Gastrocnemius medialis (tissue), 4 donors: ENCODE results near the gene WFDC1. TPM values are rescaled to one million over a fixed set of nuclear protein-coding genes. Genes with fewer than 3 reads are reported as not detected.

Source experiments
- ATAC-seq, 2 donors: fragments of 150-250 bp; one replicate each; pipeline ENCODE4 v1.9.1; 2016
- DNase-seq, 2 donors: peaks; one replicate each; pipeline ENCODE4 v3.0.0-alpha.2; 2019
- H3K27ac ChIP-seq, 4 donors: fragments of 200-600 bp; sonication (generic); 1 replicate in 1 of 4; 2 replicates in 3 of 4; pipeline ENCODE4 v1.5.1; 2016 to 2018; ENCODE audit warnings: mild to moderate bottlenecking in 2 of 4, moderate library complexity in 1 of 4
- H3K27me3 ChIP-seq, 3 donors: fragments of 200-600 bp; sonication (generic) in 2 of 3; 1 replicate in 1 of 3; 2 replicates in 2 of 3; pipeline versions ENCODE4 v1.5.1 to v1.6.0; 2016 to 2019; ENCODE audit warnings: mild to moderate bottlenecking in 1 of 3, moderate library complexity in 1 of 3
- H3K36me3 ChIP-seq, 2 donors: fragments of 200-600 bp; sonication (generic) in 1 of 2; one replicate each; pipeline ENCODE4 v1.5.1; 2017 to 2018
- H3K4me1 ChIP-seq, 2 donors: fragments of 200-600 bp; sonication (generic) in 1 of 2; one replicate each; pipeline ENCODE4 v1.5.1; 2016 to 2017; ENCODE audit warnings: mild to moderate bottlenecking in 2 of 2
- H3K4me3 ChIP-seq, 4 donors: fragments of 200-600 bp; sonication (generic) in 3 of 4; 1 replicate in 1 of 4; 2 replicates in 3 of 4; pipeline ENCODE4 v1.5.1; 2016 to 2019; ENCODE audit warnings: mild to moderate bottlenecking in 2 of 4
- H3K9me3 ChIP-seq, 3 donors: fragments of 200-600 bp; sonication (generic) in 2 of 3; 1 replicate in 1 of 3; 2 replicates in 2 of 3; pipeline ENCODE4 v1.5.1; 2016 to 2019
- POLR2A ChIP-seq, 2 donors: fragments of 450-650 bp; IDR thresholded peaks; one replicate each; pipeline ENCODE4 v1.6.1; 2017; ENCODE audit warnings: antibody characterized with exemption in 2 of 2, mild to moderate bottlenecking in 2 of 2, moderate library complexity in 2 of 2
- in situ Hi-C, 4 donors: fragments of 200-750 bp; cut with MboI; loops; one replicate each; pipeline versions ENCODE4 v1.15.0 to v1.8.0; 2017; ENCODE audit warnings: low sequenced_read_pairs in 4 of 4
- intact Hi-C: fragments of 100-400 bp; cut with DNase I; formaldehyde crosslinking; loops from one replicate; pipeline ENCODE4 v1.15.1; 2023; ENCODE audit warnings: low total_unique reads
- total RNA-seq, 4 donors: library from RNA; depleted of rRNA; stranded (reverse); fragments of >200 nt; gene quantifications; one replicate each; pipeline versions ENCODE4 v1.1.0 to v1.2.3, GENCODE V29; 2016
- TF ChIP-seq, protein P1 (sequence below), 5 experiments: fragments of 450-650 bp in 3 of 5; fragments of 200-600 bp in 2 of 5; sonication (generic) in 2 of 5; IDR thresholded peaks in 4 of 5; conservative IDR thresholded peaks in 1 of 5; 1 replicate in 4 of 5; 2 replicates in 1 of 5; pipeline ENCODE4 v1.5.1; 2016 to 2019; ENCODE audit warnings: antibody characterized with exemption in 5 of 5, mild to moderate bottlenecking in 3 of 5, moderate library complexity in 3 of 5

The WFDC1 gene
- total RNA-seq, 4 donors from 2014 or later, result 0.40 to 0.68 (median 0.49) TPM; not detected in 1

DNA sequence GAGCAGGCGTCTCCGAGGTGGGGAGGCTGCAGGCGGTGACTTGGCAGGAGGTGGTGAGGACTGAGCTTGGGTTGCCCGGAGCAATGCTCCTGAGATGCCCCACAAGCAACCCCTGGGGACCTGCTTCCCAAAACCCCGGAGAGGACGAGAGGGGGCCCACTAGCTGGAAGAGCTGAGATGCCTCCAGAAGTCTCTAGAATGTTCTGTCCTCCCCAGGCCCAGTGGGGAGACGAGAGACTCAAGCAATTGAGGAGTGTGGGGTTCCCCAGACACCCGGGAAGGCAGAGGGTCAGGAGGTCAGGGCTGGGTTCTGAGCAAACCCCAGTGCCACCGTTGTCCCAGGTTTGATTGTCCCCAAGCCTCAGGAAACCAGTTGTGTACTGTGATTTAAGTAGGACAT, 52.5 kb downstream of the WFDC1 start:
- H3K4me1 ChIP-seq, result no peaks in the 10 kb centered on the region
- no peak overlapping the region for H3K4me3 ChIP-seq
- H3K9me3 ChIP-seq, result no peaks in the 10 kb centered on the region
- peaks cover 0 to 6% (median 0%) of the 10 kb centered on the region in 3 donors for H3K27me3 ChIP-seq
- ATAC-seq, result no peak
- DNase-seq, result no peak
- TF ChIP-seq POLR2A (IDR thresholded peaks at IDR 0.05), result no peak
- TF ChIP-seq, protein P1, sequence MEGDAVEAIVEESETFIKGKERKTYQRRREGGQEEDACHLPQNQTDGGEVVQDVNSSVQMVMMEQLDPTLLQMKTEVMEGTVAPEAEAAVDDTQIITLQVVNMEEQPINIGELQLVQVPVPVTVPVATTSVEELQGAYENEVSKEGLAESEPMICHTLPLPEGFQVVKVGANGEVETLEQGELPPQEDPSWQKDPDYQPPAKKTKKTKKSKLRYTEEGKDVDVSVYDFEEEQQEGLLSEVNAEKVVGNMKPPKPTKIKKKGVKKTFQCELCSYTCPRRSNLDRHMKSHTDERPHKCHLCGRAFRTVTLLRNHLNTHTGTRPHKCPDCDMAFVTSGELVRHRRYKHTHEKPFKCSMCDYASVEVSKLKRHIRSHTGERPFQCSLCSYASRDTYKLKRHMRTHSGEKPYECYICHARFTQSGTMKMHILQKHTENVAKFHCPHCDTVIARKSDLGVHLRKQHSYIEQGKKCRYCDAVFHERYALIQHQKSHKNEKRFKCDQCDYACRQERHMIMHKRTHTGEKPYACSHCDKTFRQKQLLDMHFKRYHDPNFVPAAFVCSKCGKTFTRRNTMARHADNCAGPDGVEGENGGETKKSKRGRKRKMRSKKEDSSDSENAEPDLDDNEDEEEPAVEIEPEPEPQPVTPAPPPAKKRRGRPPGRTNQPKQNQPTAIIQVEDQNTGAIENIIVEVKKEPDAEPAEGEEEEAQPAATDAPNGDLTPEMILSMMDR (IDR thresholded peaks at IDR 0.05 in 4 of 5, conservative IDR thresholded peaks at IDR 0.05 in 1 of 5), result no peak
- no peak overlapping the region for H3K27ac ChIP-seq
- intact Hi-C loops, result no loop called here
- in situ Hi-C loops, result no loop called here
- H3K36me3 ChIP-seq, result no peaks in the 10 kb centered on the region

DNA sequence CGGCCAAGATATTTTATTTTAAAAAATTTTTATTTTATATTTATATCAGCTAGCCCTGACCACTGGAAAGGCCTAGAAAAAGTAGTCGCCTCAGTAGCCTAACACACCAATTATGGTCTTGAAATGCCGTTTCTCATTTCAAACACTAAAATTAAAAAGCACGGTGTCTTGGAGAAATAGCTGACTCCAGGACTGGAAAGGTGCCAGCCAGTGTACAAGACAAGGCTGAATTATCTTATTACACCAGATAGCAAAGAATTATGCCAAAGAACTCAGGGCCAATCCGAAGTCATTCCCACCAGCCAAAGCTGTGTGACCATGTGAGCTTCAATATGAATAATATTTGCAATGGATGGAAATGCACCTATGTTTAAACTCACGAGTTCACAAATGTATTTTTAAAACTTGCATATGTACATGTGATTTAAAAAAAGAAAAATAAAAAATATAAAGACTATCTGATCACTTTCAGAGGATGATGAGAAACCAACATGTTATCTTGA, 53.8 kb downstream of the WFDC1 start:
- peaks cover 0 to 6% (median 0%) of the 10 kb centered on the region in 3 donors for H3K27me3 ChIP-seq
- ATAC-seq, result no peak
- in situ Hi-C loops, result no loop called here
- H3K27ac ChIP-seq, result no peak overlapping the region
- no peaks in the 10 kb centered on the region for H3K36me3 ChIP-seq
- intact Hi-C loops, result no loop called here
- no peaks in the 10 kb centered on the region for H3K9me3 ChIP-seq
- DNase-seq, result no peak
- TF ChIP-seq, protein P1 (IDR thresholded peaks at IDR 0.05 in 4 of 5, conservative IDR thresholded peaks at IDR 0.05 in 1 of 5), result no peak
- TF ChIP-seq POLR2A (IDR thresholded peaks at IDR 0.05), result no peak
- H3K4me1 ChIP-seq, result no peaks in the 10 kb centered on the region
- no peak overlapping the region for H3K4me3 ChIP-seq

DNA sequence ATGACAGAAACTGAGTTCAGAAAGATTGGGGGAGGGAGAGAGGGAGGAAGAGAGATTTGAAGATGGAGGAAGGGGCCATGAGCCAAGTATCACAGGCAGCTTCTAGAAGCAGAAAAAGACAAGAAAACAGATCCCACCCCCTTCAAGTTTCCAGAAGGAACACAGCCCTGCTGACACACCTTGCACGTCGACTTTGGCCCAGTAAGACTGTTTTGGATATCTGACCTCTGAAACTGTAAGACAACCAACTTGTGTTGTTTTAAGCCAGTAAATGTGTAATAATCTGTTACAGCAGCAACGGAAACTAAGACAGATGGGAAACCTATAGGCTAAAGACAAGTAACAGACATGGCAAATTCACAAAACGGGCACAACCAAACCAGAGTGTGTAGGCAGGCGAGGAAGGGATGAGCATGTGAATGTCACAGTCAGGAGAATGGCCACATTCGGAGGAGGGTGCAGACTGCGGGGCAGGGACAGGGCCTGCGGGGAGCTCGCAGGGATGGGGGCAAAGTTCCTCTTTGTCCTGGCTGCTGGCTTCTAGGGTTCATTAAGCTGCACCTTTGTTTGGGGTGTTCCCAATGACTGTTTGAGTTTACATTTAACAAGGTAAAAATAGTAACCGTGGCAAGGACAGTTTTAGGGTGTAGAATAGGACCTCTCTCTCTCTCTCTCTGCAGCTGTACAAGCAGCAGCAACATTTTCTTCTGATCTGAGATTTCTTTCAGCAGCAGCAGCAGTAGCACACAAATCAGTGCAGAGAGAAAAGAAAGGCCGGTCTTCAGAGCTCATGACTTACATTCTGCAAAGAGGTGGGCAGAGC, 55.4 kb downstream of the WFDC1 start:
- intact Hi-C loops (no loop called here), in situ Hi-C loops (no loop called here)
- TF ChIP-seq, protein P1 (IDR thresholded peaks at IDR 0.05 in 4 of 5, conservative IDR thresholded peaks at IDR 0.05 in 1 of 5), result no peak
- TF ChIP-seq POLR2A (IDR thresholded peaks at IDR 0.05), result no peak
- Histone ChIP-seq H3K27me3 (peaks cover 0 to 6% (median 0%) of the 10 kb centered on the region in 3 donors), H3K4me3 (no peak overlapping the region), H3K27ac (no peak overlapping the region), H3K36me3 (no peaks in the 10 kb centered on the region), H3K9me3 (no peaks in the 10 kb centered on the region), H3K4me1 (no peaks in the 10 kb centered on the region)
- DNase-seq (no peak), ATAC-seq (no peak)

DNA sequence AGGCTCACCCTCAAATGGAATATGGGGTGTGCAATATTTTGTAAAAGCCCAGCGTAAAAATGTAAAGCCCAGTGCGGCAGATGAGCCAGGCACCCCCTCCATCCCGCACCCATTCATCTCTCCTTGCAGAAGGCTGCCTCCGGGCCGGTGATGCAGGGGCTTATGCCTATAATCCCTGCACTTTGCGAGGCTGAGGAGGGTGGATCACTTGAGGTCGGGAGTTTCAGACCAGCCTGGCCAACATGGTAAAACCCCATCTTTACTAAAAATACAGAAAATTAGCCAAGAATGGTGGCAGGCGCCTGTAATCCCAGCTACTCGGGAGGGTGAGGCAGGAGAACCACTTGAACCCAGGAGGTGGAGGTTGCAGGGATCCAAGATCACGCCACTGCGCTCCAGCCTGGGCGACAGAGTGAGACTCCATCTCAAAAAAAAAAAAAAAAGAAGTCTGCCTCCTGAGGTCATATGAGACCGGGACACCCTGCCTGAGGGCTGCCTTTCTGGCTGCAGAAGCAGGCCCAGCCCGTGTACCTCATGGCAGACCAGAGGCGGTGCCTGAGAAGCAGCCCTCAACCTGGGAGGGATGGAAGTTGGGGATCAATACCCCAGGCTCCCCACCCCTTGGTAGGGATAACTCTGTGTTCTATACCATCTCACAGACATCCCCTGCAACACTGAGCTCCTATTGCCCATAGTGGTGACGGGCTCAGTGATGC, 56.2 kb downstream of the WFDC1 start:
- Histone ChIP-seq H3K27ac (no peak overlapping the region), H3K4me1 (no peaks in the 10 kb centered on the region), H3K27me3 (peaks cover 0 to 6% (median 0%) of the 10 kb centered on the region in 3 donors), H3K9me3 (no peaks in the 10 kb centered on the region), H3K4me3 (no peak overlapping the region), H3K36me3 (no peaks in the 10 kb centered on the region)
- no peak for ATAC-seq
- TF ChIP-seq POLR2A (IDR thresholded peaks at IDR 0.05), result no peak
- TF ChIP-seq, protein P1 (IDR thresholded peaks at IDR 0.05 in 4 of 5, conservative IDR thresholded peaks at IDR 0.05 in 1 of 5), result no peak
- intact Hi-C loops, result no loop called here
- no peak for DNase-seq
- in situ Hi-C loops, result no loop called here
